Measurements from ENCODE around the gene RAD54L2.
"Not testable (repeated sequence)": the region's sequence is repeated elsewhere in the genome, so short reads cannot be mapped to it uniquely, and the experiment has no call there.

The RAD54L2 gene

GRCh38 chr3:51538459-51539290 is at the start of gene RAD54L2:
Gene RAD54L2, plus strand, starts transcription at chr3:51538719. Its CDS starts 51,702 bp downstream, at chr3:51590421.
- DNase-seq, result peak; percentile 78

DNA sequence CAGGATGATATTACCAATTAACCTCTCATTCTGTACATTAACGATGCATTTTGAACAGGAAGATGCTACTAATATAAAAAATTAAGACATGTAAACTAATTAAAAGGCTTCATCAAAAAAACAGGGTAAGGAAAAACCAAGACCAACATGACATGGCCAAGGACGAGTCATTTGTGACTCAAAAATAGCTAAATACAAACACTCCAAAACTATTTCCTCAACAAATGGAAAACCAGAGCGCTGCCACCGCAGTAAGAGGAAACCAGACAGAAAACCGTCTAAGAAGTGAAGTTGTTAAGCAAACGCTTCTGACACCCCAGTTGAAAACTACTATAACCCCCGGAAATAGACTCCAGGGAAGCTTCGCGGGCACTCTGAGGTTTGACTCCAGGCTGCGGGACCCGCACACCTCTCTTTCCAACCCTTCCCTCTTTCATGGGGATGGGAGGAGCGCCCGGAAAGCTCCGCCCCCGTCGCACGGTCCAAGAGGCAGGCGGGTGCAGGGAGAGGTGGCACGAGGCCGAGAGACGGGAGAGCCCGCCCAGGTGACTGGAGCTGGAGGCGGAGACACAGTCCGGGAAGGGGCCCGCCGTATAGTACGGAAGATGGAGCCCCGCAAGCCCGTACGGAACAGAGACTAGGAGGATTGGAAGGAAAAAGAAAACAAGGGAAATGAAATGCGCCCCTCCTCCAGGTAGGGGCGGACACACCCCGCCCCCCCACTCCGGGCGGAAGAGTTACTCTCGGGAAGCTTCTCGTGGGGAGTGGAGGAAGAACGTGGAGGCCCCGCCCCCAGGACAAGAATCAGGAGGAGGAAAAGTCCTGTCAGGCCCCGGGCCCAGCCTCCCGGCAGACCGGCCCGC is 39.4 kb upstream of the RAD54L2 start:
- peak; percentile 87 for DNase-seq

DNA sequence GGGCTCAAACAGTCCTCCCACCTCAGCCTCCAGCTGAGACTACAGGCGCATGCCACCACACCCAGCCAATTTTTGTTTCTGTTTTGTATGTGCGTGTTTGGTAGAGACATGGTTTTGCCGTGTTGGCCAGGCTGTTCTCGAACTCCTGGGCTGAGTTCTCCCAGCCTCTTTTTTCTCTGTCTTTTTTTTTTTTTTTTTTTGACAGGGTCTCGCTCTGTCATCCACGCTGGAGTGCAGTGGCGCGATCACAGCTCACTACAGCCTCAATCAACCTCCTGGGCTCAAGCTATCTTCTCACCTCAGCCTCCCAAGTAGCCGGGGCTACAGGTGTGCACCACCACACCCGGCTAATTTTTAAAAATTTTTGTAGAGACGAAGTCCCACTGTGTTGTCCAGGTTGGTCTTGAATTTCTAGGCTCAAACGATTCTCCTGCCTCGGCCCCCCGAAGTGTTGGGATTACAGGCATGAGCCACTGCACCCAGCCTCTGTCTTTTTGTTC is 37.8 kb upstream of the RAD54L2 start:
- no peak for DNase-seq

DNA sequence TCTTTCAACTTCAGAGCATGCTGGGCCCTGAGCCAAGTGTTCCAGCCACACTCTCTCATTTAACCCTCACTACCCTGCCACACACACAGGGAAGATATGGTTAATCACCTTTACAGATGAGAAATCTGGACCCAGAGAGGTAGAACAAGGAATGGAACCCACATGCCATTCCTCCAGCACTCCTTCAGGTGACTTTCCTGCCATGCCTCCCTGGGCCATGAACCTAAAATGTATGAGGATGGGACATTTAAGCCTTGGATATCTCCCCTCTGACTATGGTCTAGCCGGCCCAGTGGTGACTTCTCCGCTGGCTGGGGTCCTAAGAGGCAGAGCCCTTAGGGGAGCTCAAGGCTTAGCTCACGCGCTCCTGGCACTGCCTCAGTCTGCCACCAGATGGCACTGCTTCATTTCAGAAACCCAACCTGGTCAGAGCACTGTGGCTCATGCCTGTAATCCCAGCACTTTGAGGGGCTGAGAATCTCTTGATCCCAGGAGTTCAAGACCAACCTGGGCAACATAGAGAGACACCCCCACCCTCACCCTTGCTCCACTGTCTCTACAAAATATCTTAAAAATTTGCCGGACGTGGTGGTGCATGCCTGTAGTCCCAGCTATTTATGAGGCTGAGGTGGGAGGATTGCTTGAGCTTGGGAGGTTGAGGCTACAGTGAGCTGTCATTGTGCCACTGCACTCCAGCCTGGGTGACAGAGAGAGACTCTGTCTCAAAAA is 36.5 kb upstream of the RAD54L2 start:
- DNase-seq, result peak; percentile 83

DNA sequence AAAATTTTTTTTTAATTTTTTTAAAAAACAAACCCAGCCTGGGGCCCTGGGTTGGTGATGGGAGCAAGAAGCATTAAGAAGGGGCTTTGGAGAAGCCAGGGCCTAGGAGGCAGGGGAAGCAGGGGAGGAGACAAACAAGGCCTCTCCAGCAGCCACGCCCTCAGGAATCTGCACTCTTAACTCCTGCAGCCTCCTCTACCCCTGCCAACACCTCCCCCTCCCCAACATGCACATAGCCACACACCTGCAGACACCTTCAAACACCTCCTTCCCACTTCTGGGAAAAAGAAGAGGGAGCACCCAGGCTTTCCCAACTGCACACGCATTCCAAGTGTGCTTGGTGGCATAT is 36.0 kb upstream of the RAD54L2 start:
- no peak for DNase-seq

GRCh38 chr3:51503007-51503406 is 35.5 kb upstream of the RAD54L2 start:
- no peak for DNase-seq

DNA sequence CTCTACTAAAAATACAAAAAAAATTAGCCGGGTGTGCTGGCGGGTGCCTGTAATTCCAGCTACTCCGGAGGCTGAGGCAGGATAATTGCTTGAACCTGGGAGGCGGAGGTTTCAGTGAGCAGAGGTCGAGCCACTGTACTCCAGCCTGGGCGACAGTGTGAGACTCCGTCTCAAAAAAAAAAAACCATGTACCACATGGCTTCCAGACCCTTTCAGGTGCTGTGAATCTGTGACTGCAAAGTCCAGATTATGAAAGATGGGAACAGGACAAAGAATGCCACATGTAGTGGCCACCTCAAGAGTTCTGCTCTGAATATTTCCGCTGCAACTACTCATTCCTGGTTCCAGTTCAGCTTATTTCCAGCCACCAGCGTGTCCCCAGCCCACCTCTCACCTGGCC is 30.3 kb upstream of the RAD54L2 start:
- DNase-seq, result no peak

DNA sequence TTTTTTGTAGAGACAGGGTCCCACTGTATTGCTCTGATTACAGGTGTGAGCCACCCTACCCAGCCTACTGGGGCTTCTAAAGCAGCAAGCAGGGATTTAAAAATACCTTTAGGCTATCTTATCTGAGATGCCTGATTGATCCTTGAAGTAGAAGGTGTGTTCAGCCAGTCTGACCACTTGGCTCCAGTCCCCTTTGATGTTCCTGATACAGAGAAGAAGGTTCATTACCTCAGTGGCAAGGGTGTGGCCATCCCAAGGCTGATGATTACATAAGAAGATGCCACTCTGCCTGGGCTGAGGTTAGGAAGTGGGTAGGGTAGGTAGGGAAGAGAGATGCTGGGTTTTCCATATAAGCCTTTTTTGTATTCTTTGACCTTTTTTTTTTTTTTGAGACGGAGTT is 27.5 kb upstream of the RAD54L2 start:
- DNase-seq, result no peak

- no peak for DNase-seq
Observed at GRCh38 chr3:51514210-51514609, 24.3 kb upstream of the RAD54L2 start.

- DNase-seq, result no peak
Observed at GRCh38 chr3:51519848-51520247, 18.7 kb upstream of the RAD54L2 start.

GRCh38 chr3:51520906-51521730 is 17.4 kb upstream of the RAD54L2 start:
- not testable (repeated sequence) for DNase-seq

DNA sequence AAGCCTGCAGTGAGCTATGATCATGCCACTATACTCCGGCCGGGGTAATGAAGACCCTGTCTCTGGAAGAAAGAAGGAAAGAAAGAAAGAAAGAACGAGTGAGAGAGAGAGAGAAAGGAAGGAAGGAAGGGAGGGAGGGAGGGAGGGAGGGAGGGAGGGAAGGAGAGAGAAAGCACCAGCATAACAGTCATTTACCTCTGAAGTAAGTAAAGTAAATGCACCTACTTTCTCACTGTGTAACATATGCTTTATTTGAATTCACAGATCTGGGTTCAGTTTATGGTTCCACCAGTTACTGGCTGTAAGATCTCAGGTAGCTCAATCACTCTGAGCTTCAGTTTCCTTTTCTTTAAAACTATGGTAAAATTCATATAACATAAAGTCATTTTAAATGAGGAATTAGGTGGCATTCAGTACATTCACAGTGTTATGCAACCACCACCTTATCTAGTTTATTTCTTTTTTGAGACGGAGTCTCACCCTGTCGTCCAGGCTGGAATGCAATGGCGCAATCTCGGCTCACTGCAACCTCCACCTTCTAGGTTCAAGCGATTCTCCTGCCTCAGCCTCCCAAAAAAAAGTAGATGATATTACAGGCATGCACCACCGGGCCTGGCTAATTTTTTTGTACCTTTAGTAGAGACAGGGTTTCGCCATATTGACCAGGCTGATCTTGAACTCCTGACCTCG is 16.1 kb upstream of the RAD54L2 start:
- DNase-seq, result no peak

DNA sequence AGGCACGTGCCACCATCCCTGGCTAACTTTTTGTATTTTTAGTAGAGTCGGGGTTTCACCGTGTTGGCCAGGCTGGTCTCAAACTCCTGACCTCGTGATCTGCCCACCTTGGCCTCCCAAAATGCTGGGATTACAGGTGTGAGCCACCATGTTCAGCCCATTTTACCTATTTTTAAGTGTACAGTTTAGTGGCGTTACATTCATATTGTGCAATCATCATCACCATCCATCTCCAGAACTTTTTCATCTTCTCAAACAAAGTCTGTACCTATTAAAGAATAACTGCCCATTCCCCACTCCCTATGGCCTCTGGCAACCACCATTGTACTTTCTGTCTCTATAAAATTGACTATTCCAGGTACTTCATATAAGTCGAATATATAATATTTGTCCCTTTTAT is 13.6 kb upstream of the RAD54L2 start:
- DNase-seq, result not testable (repeated sequence)

- DNase-seq, result no peak
Observed at GRCh38 chr3:51530485-51530884, 8.0 kb upstream of the RAD54L2 start.

DNA sequence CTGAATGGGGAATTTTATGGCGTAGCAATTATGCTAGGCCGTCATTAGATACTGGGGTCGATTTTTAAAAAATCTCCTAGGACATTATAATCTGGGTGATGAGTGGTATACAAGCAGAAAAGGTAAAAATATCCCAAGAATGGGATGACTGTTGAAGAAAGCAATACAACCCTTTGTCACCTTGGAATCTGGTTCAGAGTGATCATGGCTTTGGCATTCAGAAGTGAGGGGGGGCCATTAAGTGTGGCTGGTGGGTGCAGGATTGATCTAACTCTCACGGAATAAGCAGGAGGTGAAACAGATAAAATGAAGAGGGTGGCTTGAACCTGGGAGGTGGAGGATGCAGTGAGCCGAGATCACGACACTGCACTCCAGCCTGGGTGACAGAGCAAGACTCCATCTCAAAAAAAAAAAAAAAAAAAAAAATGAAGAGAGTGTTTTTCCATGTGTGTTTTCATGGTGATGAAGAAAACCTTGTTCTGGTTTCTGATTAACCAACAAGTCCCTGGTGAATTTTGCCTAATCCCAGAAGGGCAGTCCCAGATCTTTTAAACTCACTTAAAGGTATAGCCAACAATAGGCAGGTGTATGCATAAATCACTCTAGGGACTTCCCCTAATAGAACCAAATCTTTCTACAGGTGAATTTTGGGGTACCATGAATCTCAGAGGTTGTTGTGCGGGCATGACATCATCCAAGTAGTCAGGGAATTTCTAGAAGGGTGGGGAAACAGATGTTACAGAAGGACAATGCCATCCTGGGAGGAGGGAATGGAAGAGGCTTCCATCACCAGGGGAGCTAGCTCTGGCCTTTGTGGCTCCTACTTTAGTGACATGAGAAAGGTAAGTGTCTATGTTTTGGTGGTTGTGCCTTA is 3.1 kb upstream of the RAD54L2 start:
- DNase-seq, result no peak

- DNase-seq, result not testable (repeated sequence)
Observed at GRCh38 chr3:51537631-51538030, 888 bp upstream of the RAD54L2 start.

GRCh38 chr3:51538115-51538458 is 432 bp upstream of the RAD54L2 start:
- no peak for DNase-seq

DNA sequence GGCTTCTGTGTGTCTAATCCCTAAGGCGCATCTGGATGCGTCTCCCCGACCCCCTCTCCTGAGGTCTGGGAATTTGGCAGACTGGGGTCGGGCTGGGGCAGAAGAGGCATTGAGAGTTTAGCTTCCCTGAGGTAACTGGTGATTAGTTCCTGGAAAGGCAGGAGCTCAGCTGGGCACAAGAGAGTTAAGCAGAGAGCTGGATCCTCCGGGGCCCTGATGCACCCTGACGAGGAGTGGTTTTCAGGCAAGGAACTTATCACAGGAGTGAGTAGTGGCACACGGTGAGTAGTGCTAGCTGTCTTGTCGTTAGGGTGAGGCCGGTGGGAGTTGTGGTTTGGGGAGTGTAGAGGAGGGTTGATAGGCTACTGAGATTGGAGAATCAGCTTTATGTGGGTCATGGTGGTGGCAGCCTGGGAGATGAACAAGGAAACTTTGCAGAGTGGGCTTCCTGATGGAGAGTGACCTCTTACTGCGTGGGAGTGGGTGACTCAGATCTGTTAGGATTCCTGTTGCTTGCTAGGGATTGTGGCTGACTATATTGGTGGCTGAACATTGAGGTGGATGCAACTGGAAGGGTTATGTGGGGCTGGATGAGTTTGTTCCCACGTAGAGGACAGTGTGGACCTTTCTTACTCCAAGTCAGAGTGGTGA is 897 bp downstream of the RAD54L2 start:
- DNase-seq, result peak; percentile 31

- DNase-seq, result not testable (repeated sequence)
Observed at GRCh38 chr3:51542596-51542995, 4.1 kb downstream of the RAD54L2 start.
